Tibial artery (tissue), 4 donors: Measurements from ENCODE around the gene RNF150.

ENCODE experiments used
- DNase-seq, 2 donors: peaks; one replicate each; pipeline ENCODE4 v3.0.0-alpha.2; 2019
- H3K27ac ChIP-seq, 2 donors: fragments of 200-600 bp; sonication (generic) in 1 of 2; 1 replicate in 1 of 2; 2 replicates in 1 of 2; pipeline ENCODE4 v1.5.1; 2018 to 2019; ENCODE audit warnings: mild to moderate bottlenecking in 1 of 2
- H3K27me3 ChIP-seq, 2 donors: fragments of 200-600 bp; sonication (generic) in 1 of 2; one replicate each; pipeline versions ENCODE4 v1.5.1 to v1.6.0; 2016 to 2019
- H3K36me3 ChIP-seq, 3 donors: fragments of 200-600 bp; sonication (generic) in 2 of 3; one replicate each; pipeline ENCODE4 v1.5.1; 2016 to 2019; ENCODE audit warnings: mild to moderate bottlenecking in 2 of 3
- H3K4me1 ChIP-seq, 4 donors: fragments of 200-600 bp; sonication (generic) in 2 of 4; 1 replicate in 3 of 4; 2 replicates in 1 of 4; pipeline ENCODE4 v1.5.1; 2016 to 2019
- H3K4me3 ChIP-seq, 2 donors: fragments of 200-600 bp; sonication (generic) in 1 of 2; 1 replicate in 1 of 2; 2 replicates in 1 of 2; pipeline ENCODE4 v1.5.1; 2018 to 2019; ENCODE audit warnings: mild to moderate bottlenecking in 2 of 2
- H3K9me3 ChIP-seq, 3 donors: fragments of 200-600 bp; sonication (generic) in 1 of 3; one replicate each; pipeline ENCODE4 v1.5.1; 2016 to 2019
- CTCF ChIP-seq, 2 experiments: fragments of 200-600 bp in 1 of 2; fragments of 450-650 bp in 1 of 2; IDR thresholded peaks; one replicate each; pipeline ENCODE4 v1.5.1; 2017 to 2019; ENCODE audit warnings: antibody characterized with exemption in 2 of 2, mild to moderate bottlenecking in 1 of 2, moderate library complexity in 1 of 2
- intact Hi-C: fragments of 100-400 bp; cut with DNase I; formaldehyde crosslinking; loops from one replicate; pipeline ENCODE4 v1.15.0; 2023; ENCODE audit warnings: low total_unique reads

RNF150 gene

GRCh38 chr4:141035920-141036319, 97.3 kb downstream of the RNF150 start:
- no peak for DNase-seq
- no peak for TF ChIP-seq CTCF (IDR thresholded peaks at IDR 0.05)

GRCh38 chr4:141028024-141028529, 105.2 kb downstream of the RNF150 start:
- Histone ChIP-seq H3K9me3 (no peaks in the 10 kb centered on the region), H3K27ac (no peak overlapping the region), H3K27me3 (no peaks in the 10 kb centered on the region), H3K4me3 (no peak overlapping the region), H3K36me3 (no peaks in the 10 kb centered on the region), H3K4me1 (peaks cover 0 to 19% (median 5%) of the 10 kb centered on the region in 4 donors)
- intact Hi-C loops = no loop called here
- DNase-seq = no peak
- no peak for TF ChIP-seq CTCF (IDR thresholded peaks at IDR 0.05)

More at GRCh38 chr4:141035920-141036319, 97.3 kb downstream of the RNF150 start:
- Histone ChIP-seq H3K4me3 (no peak overlapping the region), H3K27me3 (no peaks in the 10 kb centered on the region), H3K36me3 (no peaks in the 10 kb centered on the region), H3K4me1 (peaks cover 0 to 21% (median 5%) of the 10 kb centered on the region in 4 donors), H3K9me3 (no peaks in the 10 kb centered on the region), H3K27ac (no peak overlapping the region)
- intact Hi-C loops = no loop called here

GRCh38 chr4:141027421-141027820, 105.8 kb downstream of the RNF150 start:
- peaks cover 0 to 23% (median 5%) of the 10 kb centered on the region in 4 donors for H3K4me1 ChIP-seq
- H3K27ac ChIP-seq = no peak overlapping the region
- TF ChIP-seq CTCF (IDR thresholded peaks at IDR 0.05) = no peak
- H3K27me3 ChIP-seq = no peaks in the 10 kb centered on the region
- H3K9me3 ChIP-seq = no peaks in the 10 kb centered on the region
- no peak overlapping the region for H3K4me3 ChIP-seq
- intact Hi-C loops = no loop called here
- H3K36me3 ChIP-seq = no peaks in the 10 kb centered on the region
- DNase-seq = no peak

- no peaks in the 10 kb centered on the region for H3K27me3 ChIP-seq
- DNase-seq = no peak
- H3K4me3 ChIP-seq = no peak overlapping the region
- TF ChIP-seq CTCF (IDR thresholded peaks at IDR 0.05) = no peak
- no peaks in the 10 kb centered on the region for H3K9me3 ChIP-seq
- intact Hi-C loops = no loop called here
- peaks cover 0 to 28% (median 10%) of the 10 kb centered on the region in 4 donors for H3K4me1 ChIP-seq
- no peaks in the 10 kb centered on the region for H3K36me3 ChIP-seq
- H3K27ac ChIP-seq = no peak overlapping the region
These were observed 106.4 kb downstream of the RNF150 start for GRCh38 chr4:141026900-141027299.

GRCh38 chr4:141023051-141023450, 110.2 kb downstream of the RNF150 start:
- H3K27me3 ChIP-seq = no peaks in the 10 kb centered on the region
- DNase-seq = no peak
- no peaks in the 10 kb centered on the region for H3K36me3 ChIP-seq
- no peak overlapping the region for H3K4me3 ChIP-seq
- peaks cover 0 to 4% (median 0%) of the 10 kb centered on the region in 3 donors for H3K9me3 ChIP-seq
- no peak for TF ChIP-seq CTCF (IDR thresholded peaks at IDR 0.05)
- peaks cover 0 to 50% (median 15%) of the 10 kb centered on the region in 4 donors for H3K4me1 ChIP-seq
- intact Hi-C loops = no loop called here
- no peak overlapping the region for H3K27ac ChIP-seq
